K562 (cell line): ENCODE results near the gene SPIRE1. TPM values are rescaled to one million over a fixed set of nuclear protein-coding genes. Genes with fewer than 3 reads are reported as not detected.

Experiments
- ATAC-seq: fragments of 200-7000 bp; cut with Tn5 transposase; 3 replicates; pipeline ENCODE4 v1.9.1; 2020; ENCODE audit warnings: moderate library complexity
- BruUV-seq: library from RNA; stranded (reverse); fragments of 400-500 nt; replicated peaks from 2 replicates; lab custom pipeline; 2021; lab: Mats Ljungman, UMichigan
- CTCF ChIA-PET: fragments of 300-600 bp; formaldehyde crosslinking; extraction: SDS; loops from one replicate; lab custom pipeline; 2021; ENCODE audit warnings: low intra/inter-chr PET ratio; lab: Yijun Ruan, JAX
- POLR2A ChIA-PET: fragments of 300-600, 350-650 bp; sonication (Branson Sonifier 250); formaldehyde crosslinking; extraction: SDS; loops from one replicate; lab custom pipeline; 2021; ENCODE audit warnings: antibody characterized with exemption, inconsistent platforms; lab: Yijun Ruan, JAX
- DNase-seq, 4 experiments: peaks; one replicate each; pipeline versions ENCODE4 v3.0.0 to v3.0.0-alpha.2; 2011 to 2018; ENCODE audit warnings: low spot score in 3 of 4, mixed read lengths in 3 of 4; ENCODE audit errors: extremely low read depth in 1 of 4
- FAIRE-seq: peaks from 2 replicates; lab custom pipeline; 2011; peaks lifted over from hg19 to GRCh38; lab: Jason Lieb, UNC
- H2AFZ ChIP-seq: 2 replicates; pipeline ENCODE4 v1.6.0; 2011; ENCODE audit warnings: low read depth, low read length, control low read depth, inconsistent platforms
- H3K27ac ChIP-seq: fragments of 200-600 bp; 3 replicates; pipeline ENCODE4 v1.8.0; 2011; ENCODE audit warnings: low read depth, mild to moderate bottlenecking, control low read depth, inconsistent platforms, low read length, moderate library complexity, mixed read lengths; ENCODE audit errors: extremely low read depth
- H3K27me3 ChIP-seq, 2 experiments: fragments of 300-600 bp in 1 of 2; 2 replicates in 1 of 2; 3 replicates in 1 of 2; pipeline versions ENCODE4 v1.6.0 to v1.8.0; 2011; ENCODE audit warnings: inconsistent platforms in 2 of 2, low read length in 2 of 2, mild to moderate bottlenecking in 1 of 2, mixed read lengths in 1 of 2, moderate library complexity in 1 of 2; ENCODE audit not compliant: control insufficient read depth in 2 of 2, insufficient read depth in 2 of 2
- H3K36me3 ChIP-seq: fragments of 300-600 bp; 3 replicates; pipeline ENCODE4 v1.8.0; 2011; ENCODE audit warnings: mild to moderate bottlenecking, low read length, inconsistent platforms; ENCODE audit not compliant: control insufficient read depth, insufficient read depth
- H3K4me1 ChIP-seq, 2 experiments: fragments of 200-600 bp in 1 of 2; replicated peaks in 1 of 2; 2 replicates in 1 of 2; 3 replicates in 1 of 2; pipeline versions ENCODE4 v1.5.1 to v1.8.0; 2011; ENCODE audit warnings: inconsistent platforms in 2 of 2, low read length in 2 of 2, mild to moderate bottlenecking in 1 of 2, mixed read lengths in 1 of 2, moderate library complexity in 1 of 2; ENCODE audit not compliant: control insufficient read depth in 2 of 2, insufficient read depth in 2 of 2
- H3K4me2 ChIP-seq: 2 replicates; pipeline ENCODE4 v1.6.1; 2011; ENCODE audit warnings: low read length, control low read depth, inconsistent platforms, mixed read lengths; ENCODE audit not compliant: insufficient read depth
- H3K4me3 ChIP-seq: fragments of 200-600 bp; sonication (generic), shearing (Covaris generic); 2 replicates; pipeline ENCODE4 v1.5.1; 2016; ENCODE audit warnings: control low read depth, inconsistent platforms
- H3K79me2 ChIP-seq: fragments of 200-600 bp; 3 replicates; pipeline ENCODE4 v1.8.0; 2011; ENCODE audit warnings: low read length, inconsistent platforms; ENCODE audit not compliant: control insufficient read depth, insufficient read depth
- H3K9ac ChIP-seq, 2 experiments: 2 replicates each; pipeline versions ENCODE4 v1.6.0 to v1.6.1; 2011; ENCODE audit warnings: low read depth in 2 of 2, low read length in 2 of 2, control low read depth in 1 of 2, inconsistent platforms in 1 of 2, mild to moderate bottlenecking in 1 of 2, mixed read lengths in 1 of 2; ENCODE audit not compliant: insufficient read depth in 1 of 2
- H3K9me1 ChIP-seq: one replicate; pipeline ENCODE4 v1.6.0; 2011; ENCODE audit warnings: inconsistent platforms, mild to moderate bottlenecking, low read length, moderate library complexity; ENCODE audit not compliant: control insufficient read depth, insufficient read depth
- H3K9me3 ChIP-seq: replicated peaks from 2 replicates; pipeline ENCODE4 v1.5.1; 2011; ENCODE audit warnings: low read depth, low read length, inconsistent platforms; ENCODE audit not compliant: control insufficient read depth, insufficient read depth
- H4K20me1 ChIP-seq: replicated peaks from 2 replicates; pipeline ENCODE4 v1.6.1; 2011; ENCODE audit warnings: low read length, inconsistent platforms, mixed read lengths; ENCODE audit not compliant: control insufficient read depth, insufficient read depth
- E2F3 ChIP-seq: fragments of 250-450 bp; sonication (Bioruptor Pico); IDR thresholded peaks from 2 replicates; pipeline ENCODE4 v1.4.0; 2020; ENCODE audit warnings: mild to moderate bottlenecking
- MAX ChIP-seq: sonication (generic); formaldehyde crosslinking; IDR thresholded peaks from 2 replicates; pipeline ENCODE4 v1.9.0; 2022; ENCODE audit warnings: mild to moderate bottlenecking, missing genetic modification reagents
- NR4A1 ChIP-seq, 2 experiments: fragments of 250-450 bp in 1 of 2; fragments of 450-650 bp in 1 of 2; sonication (Bioruptor Pico) in 1 of 2; IDR thresholded peaks; 2 replicates each; pipeline versions ENCODE4 v1.4.0 to v1.6.1; 2016 to 2020; ENCODE audit warnings: mild to moderate bottlenecking in 2 of 2, missing compliant biosample characterization in 1 of 2, missing genetic modification characterization in 1 of 2, moderate library complexity in 1 of 2
- TRIM28 ChIP-seq: fragments of 450-650 bp; IDR thresholded peaks from 2 replicates; pipeline ENCODE4 v1.6.1; 2017
- WGBS: fragments of 100-300 bp; shearing (Covaris generic); methylation state at CpG from one replicate; pipeline ENCODE4 v1.1.6; 2016; ENCODE audit warnings: low coverage, mixed read lengths; ENCODE audit not compliant: insufficient coverage; ENCODE audit errors: missing lambda C conversion rate; 5-methylcytosine and 5-hydroxymethylcytosine counted together
- in situ Hi-C: fragments of 300-500 bp; cut with MboI; formaldehyde crosslinking; loops from 4 replicates; pipeline ENCODE4 v1.15.0; 2018; ENCODE audit warnings: inconsistent platforms, mixed read lengths
- intact Hi-C: fragments of 100-400 bp; cut with micrococcal nuclease; formaldehyde crosslinking; loops from 2 replicates; pipeline ENCODE4 v1.14.2; 2022
- polyA plus RNA-seq, 8 experiments: library from polyadenylated mRNA; depleted of rRNA in 4 of 8; stranded (reverse) in 5 of 8; unstranded in 3 of 8; fragments of >200 nt; fragmentation: Nextera tagmentation in 2 of 8; fragmentation: Illumina TruSeq in 1 of 8; extraction: Ambion mirVana in 2 of 8; extraction: Trizol in 1 of 8; gene quantifications; 2 replicates each; pipeline versions ENCODE4 v1.2.1 to v1.2.3, GENCODE V29; 2011 to 2014; ENCODE audit warnings: inconsistent platforms in 1 of 8, missing spikeins in 1 of 8
- total RNA-seq, 7 experiments: library from RNA; depleted of rRNA in 6 of 7; stranded (reverse); fragments of >200 nt in 6 of 7; fragmentation: Illumina TruSeq in 2 of 7; extraction: Trizol in 2 of 7; gene quantifications; 2 replicates each; pipeline versions ENCODE4 v1.2.1 to v1.2.3, GENCODE V29; 2011 to 2021; ENCODE audit warnings: low replicate concordance in 1 of 7

The SPIRE1 gene
- total and polyA plus RNA-seq, 9 of the 15 experiments (the other 6 are each of a cell fraction or from before 2014, with no cell fraction given) = 2.9 to 14.0 (median 10.2) TPM

- WGBS = 86% methylated on average over 19 of the region's 24 CpGs
- H2AFZ ChIP-seq = no peak overlapping the region
- ChIA-PET POLR2A (no interaction called here), CTCF (no interaction called here)
- no peak overlapping the region for H3K9ac ChIP-seq
- H3K4me1 ChIP-seq = no peaks in the 10 kb centered on the region
- no peak overlapping the region for H3K4me3 ChIP-seq
- no peak overlapping the region for H3K27ac ChIP-seq
- intact Hi-C loops = no loop called here
- DNase-seq (no peak), ATAC-seq (no peak), FAIRE-seq (no peak)
- peaks cover 4% of the 10 kb centered on the region; the same call in 1 of the 2 replicates for H3K9me3 ChIP-seq
- H3K36me3 ChIP-seq = no peaks in the 10 kb centered on the region
- H4K20me1 ChIP-seq = no peaks in the 10 kb centered on the region
- H3K4me2 ChIP-seq = no peak overlapping the region
- in situ Hi-C loops = no loop called here
- no peak for TF ChIP-seq MAX (CRISPR knock-in tag)
- no peak for TF ChIP-seq NR4A1 (CRISPR knock-in tag; IDR thresholded peaks at IDR 0.05)
- TF ChIP-seq NR4A1 (tag; IDR thresholded peaks at IDR 0.05) = no peak
- no peak for TF ChIP-seq E2F3
- TF ChIP-seq TRIM28 = 0 out of 2 replicates have a peak, but pooled peaks have one; percentile 52
- TF ChIP-seq, all 486 proteins: peak for 1
- no TSS peak for BruUV-seq
- Histone ChIP-seq H3K79me2 (no peaks in the 10 kb centered on the region), H3K27me3 (no peaks in the 10 kb centered on the region), H3K9me1 (no peaks in the 10 kb centered on the region)
These were observed 98.6 kb downstream of the SPIRE1 start for GRCh38 chr18:12559319-12559718.
